GM19238 (cell line): ENCODE data around the gene LYST.
"Not testable (repeated sequence)": the region's sequence is repeated elsewhere in the genome, so short reads cannot be mapped to it uniquely, and the experiment has no call there.

Source experiments
- DNase-seq: peaks from one replicate; pipeline ENCODE4 v3.0.0; 2011; ENCODE audit warnings: low spot score; ENCODE audit not compliant: insufficient read length

The LYST gene

GRCh38 chr1:235861857-235862256 is 4.8 kb downstream of the LYST start:
- no peak for DNase-seq

DNA sequence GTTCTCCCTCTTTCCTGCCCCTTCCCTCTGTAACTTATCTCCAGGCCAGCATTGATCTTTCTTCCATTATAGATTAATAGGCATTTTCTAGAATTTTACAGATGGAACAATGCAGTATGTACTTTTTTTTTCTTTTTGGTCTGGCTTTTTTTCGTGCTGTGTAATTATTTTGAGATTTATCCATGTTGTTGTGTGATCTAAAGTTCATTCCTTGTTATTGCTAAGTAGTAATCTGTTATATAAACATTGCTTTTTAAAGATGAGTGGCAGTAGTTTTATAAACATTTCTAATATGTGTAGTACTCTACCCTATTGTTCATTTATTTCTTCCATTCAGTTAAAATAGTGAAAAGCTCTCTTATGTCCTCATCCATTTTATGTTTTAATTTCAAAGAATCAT is 5.9 kb downstream of the LYST start:
- no peak for DNase-seq

DNA sequence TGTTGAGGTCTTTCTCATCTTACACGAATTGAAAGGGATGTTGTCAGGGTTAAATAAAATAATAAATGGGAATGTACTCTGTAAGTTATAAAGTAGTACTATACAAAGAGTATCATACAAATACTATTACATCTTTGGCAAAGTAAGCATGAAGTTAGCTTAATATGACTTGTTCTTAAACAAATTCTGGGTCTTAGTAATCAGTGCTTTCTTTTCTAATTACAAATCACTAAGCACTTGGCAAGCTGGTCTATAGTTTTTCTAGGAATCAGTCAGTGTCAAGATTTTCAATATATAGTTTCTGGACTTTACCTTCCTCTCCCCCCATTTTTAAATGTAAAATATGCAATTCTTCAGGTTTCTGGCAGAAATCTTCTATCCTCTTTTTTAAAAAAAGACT is 6.9 kb downstream of the LYST start:
- no peak for DNase-seq

DNA sequence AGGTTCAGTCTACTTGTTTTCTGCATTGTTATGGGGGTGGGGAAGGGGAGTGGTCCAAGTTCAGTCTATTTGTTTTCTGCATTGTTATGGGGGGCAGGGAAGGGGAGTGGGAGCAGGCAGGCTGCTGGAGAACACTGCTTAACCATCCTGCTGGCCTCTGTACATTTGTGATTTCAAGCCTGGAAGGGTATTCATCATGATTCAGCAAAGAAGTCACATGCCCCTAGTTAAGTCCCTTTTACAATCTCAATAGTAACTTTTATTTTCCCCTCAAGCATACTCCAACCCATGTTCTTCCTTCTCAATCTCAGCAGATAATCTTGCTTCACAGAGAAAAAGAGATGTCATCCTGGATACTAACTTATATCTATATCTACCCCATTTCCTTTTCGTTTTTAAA is 7.9 kb downstream of the LYST start:
- DNase-seq = no peak

DNA sequence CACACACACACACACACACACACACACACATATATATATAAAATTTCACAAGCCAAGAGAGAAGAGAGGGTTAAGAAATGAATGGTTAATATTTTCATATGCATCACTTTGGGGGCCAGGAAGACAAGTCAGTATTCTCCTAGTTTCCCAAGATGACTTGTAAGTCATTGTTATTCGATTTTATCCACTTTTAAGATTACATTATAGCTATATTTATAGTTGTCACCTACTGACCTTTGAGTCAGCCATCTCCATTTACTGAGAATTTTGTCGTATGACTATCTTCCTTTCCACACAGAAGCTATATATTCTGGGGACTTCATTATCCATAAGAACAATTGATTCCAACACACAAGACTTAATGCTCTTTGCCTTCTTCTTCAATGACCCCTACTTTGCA is 8.9 kb downstream of the LYST start:
- DNase-seq = no peak

DNA sequence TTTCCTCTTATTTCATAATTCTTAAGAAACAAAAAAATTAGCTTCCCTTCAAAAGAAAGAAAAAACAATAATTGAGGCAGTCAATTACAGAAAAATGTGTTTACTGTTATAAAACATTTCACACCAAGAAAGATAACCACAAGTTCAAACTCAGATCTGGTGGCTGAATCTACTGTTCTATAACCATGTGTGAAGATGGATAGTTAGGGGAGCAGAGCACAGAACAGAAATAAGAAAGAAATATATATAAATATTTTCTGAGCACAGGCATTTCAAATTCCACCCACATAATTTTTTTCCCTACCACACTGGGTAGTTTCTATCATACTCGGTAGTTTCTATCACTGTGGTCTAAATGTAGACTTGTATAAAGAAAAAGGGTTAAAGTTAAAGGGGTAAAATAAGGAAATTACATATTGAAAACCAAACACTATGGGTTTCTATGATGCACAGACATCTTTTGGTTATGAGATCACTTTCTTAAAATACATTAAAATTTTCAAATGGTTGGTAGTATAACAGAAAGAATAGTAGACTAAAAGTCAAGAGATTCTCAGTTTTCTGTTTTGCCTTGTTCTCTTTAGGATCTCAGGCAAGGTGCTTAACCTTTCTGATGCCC is 10.8 kb downstream of the LYST start:
- no peak for DNase-seq

DNA sequence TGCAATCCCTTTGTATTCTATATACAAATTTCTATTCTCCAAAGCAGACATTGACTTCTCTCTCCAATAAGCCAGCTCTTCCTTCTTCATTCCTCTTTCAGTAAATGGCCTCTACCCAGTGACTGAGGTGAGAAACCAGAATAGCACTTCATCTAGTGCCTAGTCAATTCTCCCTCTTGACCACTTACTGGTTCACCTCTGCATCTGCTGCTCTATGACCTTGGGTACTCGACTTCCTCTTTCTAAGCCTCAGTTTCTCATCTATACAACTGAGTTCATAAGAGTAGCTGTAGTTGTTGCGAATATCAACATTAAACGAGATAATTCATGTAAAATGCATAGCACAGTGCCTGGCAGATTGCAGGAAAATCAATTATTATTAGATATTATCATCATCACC is 12.4 kb downstream of the LYST start:
- no peak for DNase-seq

DNA sequence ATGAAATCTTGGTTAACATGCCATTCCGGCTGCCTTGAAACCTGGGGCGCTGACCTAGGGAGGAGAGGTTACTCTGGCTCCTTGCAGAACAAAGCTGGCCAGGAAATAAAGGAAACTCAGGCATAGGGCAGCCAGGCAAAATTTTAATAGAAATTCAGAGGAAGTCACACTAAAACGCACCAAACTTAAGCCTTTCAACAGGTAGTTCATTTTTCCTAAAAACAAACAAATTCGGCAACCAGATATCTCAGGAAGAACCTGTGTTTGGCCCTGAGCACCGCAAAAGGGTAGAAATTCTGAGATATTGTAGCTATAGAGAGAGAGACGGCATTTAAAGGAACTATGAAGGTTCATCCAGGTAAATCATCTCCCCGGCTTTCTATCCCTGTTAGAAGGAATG is 13.1 kb downstream of the LYST start:
- no peak for DNase-seq

DNA sequence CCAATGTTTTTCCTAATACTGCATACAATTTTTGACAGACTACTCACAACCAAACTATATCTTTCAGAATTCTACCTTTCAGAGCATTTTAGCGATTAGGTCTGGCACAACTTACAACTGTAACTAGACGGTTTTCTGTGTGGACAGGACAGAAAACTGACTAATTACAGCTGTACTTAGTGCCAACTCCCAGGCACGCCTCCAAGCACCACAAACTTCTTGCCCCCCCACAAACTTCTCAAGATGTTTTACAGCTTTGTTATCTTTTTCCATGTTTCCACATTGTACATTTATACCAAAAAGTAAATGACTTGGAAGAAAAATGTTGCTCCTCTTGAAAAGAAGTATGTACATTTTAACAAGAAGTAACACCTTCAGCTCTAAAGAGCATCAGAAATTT is 13.8 kb downstream of the LYST start:
- no peak for DNase-seq

DNA sequence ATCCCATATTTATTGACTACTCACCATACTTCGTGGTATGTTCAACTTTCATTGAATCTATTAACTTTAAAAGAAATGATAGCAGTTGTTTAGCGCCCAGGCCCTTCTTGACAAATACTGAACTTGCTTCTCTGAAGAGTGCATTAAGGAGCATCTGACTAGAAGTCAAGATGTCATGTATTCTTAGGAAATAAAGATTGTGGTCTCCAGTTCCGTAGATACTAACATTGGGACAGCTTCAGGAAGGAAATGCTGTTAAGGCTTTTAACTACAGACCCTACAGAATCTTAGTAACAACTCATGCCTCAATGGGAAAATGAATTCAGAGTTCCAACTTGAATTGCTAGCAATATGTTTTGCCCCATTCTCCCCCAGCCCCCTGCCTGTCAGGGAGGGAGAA is 14.8 kb downstream of the LYST start:
- DNase-seq = no peak

GRCh38 chr1:235848251-235848650 is 18.5 kb downstream of the LYST start:
- not testable (repeated sequence) for DNase-seq

GRCh38 chr1:235845656-235846107 is 21.0 kb downstream of the LYST start:
- not testable (repeated sequence) for DNase-seq

GRCh38 chr1:235844776-235845175 is 21.9 kb downstream of the LYST start:
- no peak for DNase-seq

- no peak for DNase-seq
Measured at GRCh38 chr1:235843461-235843961, 23.2 kb downstream of the LYST start.

GRCh38 chr1:235841938-235842545 is 24.7 kb downstream of the LYST start:
- DNase-seq = no peak

GRCh38 chr1:235838021-235838420 is 28.7 kb downstream of the LYST start:
- DNase-seq = no peak

GRCh38 chr1:235835226-235835625 is 31.5 kb downstream of the LYST start:
- DNase-seq = no peak

- no peak for DNase-seq
Measured at GRCh38 chr1:235834620-235835019, 32.1 kb downstream of the LYST start.

DNA sequence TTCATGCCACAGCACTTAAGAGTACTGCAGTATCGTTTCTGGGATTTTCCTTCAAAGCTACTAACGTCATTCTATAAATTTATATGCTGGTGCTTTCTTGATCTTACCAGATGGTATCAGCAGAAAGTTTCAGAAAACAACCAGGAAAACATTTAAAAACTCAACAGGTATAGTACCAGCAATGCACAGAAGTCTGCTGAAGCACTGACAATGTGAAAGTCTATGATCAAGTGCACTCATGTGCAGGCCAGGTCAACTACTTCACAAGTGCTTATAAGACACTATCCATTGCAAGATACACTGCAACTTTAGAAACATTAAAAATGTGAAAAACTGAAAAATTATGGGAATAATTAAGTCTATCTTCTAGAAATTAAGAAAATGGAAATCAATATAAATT is 34.7 kb downstream of the LYST start:
- DNase-seq = no peak

GRCh38 chr1:235831148-235831547 is 35.6 kb downstream of the LYST start:
- DNase-seq = no peak

GRCh38 chr1:235826102-235826854 is 40.4 kb downstream of the LYST start:
- no peak for DNase-seq

- DNase-seq = no peak
Measured at GRCh38 chr1:235825229-235825628, 41.5 kb downstream of the LYST start.

GRCh38 chr1:235823684-235824083 is 43.0 kb downstream of the LYST start:
- no peak for DNase-seq
